Suprapubic skin (tissue), 4 donors: ENCODE measurements around the gene ALCAM.

Source experiments
- EP300 ChIP-seq: sonication (generic); formaldehyde crosslinking; IDR thresholded peaks from one replicate; pipeline ENCODE4 v1.6.1; 2017; ENCODE audit warnings: antibody characterized with exemption
- POLR2A ChIP-seq, 2 donors: fragments of 450-650 bp; IDR thresholded peaks; one replicate each; pipeline ENCODE4 v1.6.1; 2017; ENCODE audit warnings: antibody characterized with exemption in 2 of 2, mild to moderate bottlenecking in 2 of 2, moderate library complexity in 2 of 2
- POLR2AphosphoS5 ChIP-seq, 3 donors: sonication (generic); formaldehyde crosslinking; IDR thresholded peaks; one replicate each; pipeline ENCODE4 v1.6.1; 2017; ENCODE audit warnings: antibody characterized with exemption in 3 of 3
- TF ChIP-seq, protein P1 (sequence below), 2 donors: fragments of 200-600 bp in 1 of 2; fragments of 450-650 bp in 1 of 2; sonication (generic) in 1 of 2; IDR thresholded peaks; one replicate each; pipeline ENCODE4 v1.5.1; 2016 to 2019; ENCODE audit warnings: antibody characterized with exemption in 2 of 2, mild to moderate bottlenecking in 1 of 2, moderate library complexity in 1 of 2

DNA sequence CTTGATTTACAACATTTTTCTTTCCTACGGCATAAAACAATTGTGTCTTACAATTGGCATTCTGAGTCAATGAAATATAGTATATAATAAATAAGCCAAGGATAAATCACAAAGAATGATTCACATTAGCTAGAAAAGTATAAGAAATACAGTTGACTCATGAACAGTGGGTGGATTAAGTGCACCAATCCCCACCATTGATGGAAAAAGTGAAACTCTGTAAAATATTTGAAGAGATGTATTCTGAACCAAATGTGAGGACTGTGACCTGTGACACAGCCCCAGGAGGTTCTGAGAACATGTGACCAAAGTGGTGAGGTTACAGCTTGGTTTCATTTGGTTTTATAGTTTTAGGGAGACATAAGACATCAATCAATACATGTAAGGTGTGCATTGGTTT lies 227.5 kb downstream of the ALCAM start:
- TF ChIP-seq, protein P1, sequence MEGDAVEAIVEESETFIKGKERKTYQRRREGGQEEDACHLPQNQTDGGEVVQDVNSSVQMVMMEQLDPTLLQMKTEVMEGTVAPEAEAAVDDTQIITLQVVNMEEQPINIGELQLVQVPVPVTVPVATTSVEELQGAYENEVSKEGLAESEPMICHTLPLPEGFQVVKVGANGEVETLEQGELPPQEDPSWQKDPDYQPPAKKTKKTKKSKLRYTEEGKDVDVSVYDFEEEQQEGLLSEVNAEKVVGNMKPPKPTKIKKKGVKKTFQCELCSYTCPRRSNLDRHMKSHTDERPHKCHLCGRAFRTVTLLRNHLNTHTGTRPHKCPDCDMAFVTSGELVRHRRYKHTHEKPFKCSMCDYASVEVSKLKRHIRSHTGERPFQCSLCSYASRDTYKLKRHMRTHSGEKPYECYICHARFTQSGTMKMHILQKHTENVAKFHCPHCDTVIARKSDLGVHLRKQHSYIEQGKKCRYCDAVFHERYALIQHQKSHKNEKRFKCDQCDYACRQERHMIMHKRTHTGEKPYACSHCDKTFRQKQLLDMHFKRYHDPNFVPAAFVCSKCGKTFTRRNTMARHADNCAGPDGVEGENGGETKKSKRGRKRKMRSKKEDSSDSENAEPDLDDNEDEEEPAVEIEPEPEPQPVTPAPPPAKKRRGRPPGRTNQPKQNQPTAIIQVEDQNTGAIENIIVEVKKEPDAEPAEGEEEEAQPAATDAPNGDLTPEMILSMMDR (IDR thresholded peaks at IDR 0.05), result no peak
- no peak for TF ChIP-seq POLR2A (IDR thresholded peaks at IDR 0.05)
- TF ChIP-seq POLR2AphosphoS5 (IDR thresholded peaks at IDR 0.05), result no peak
- no peak for TF ChIP-seq EP300
